NCI-H526 treated with DMSO at 0.1 percent for 48 hours (cell line): ENCODE results near the gene CACNG7.
A peak's percentile ranks its signal among the peaks of the same experiment; 100 is the strongest.
"Not testable (repeated sequence)": the region's sequence is repeated elsewhere in the genome, so short reads cannot be mapped to it uniquely, and the experiment has no call there.

ENCODE experiments used
- DNase-seq: peaks from one replicate; lab custom pipeline; 2025; lab: John Stamatoyannopoulos, UW

CACNG7 gene

DNA sequence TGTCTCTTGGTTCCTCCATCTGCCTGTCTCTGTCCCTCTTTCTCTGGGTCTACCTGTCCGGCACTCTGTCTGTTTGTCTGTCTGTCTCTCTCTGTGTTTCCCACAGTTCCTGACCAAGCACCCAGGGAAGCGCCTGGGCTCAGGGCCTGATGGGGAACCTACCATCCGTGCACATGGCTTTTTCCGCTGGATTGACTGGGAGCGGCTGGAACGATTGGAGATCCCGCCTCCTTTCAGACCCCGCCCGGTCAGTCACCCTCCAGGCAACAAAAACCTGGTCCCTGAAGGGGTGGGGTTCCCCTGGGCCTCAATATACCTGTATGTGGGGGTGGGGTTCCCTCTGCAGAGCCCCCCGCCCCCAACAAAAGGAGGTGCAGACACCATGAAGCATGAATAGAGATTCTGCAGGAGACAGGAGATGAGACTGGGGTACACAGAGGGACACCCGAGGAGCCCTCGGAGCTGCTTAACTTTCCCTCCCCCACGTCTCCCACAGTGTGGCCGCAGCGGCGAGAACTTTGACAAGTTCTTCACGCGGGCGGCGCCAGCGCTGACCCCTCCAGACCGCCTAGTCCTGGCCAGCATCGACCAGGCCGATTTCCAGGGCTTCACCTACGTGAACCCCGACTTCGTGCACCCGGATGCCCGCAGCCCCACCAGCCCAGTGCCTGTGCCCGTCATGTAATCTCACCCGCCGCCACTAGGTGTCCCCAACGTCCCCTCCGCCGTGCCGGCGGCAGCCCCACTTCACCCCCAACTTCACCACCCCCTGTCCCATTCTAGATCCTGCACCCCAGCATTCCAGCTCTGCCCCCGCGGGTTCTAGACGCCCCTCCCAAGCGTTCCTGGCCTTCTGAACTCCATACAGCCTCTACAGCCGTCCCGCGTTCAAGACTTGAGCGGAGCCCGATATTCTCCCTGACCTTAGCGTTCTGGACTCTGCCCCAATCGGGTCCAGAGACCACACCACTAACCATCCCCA is 2.6 kb upstream of the CACNG7 start:
- DNase-seq, result no peak

DNA sequence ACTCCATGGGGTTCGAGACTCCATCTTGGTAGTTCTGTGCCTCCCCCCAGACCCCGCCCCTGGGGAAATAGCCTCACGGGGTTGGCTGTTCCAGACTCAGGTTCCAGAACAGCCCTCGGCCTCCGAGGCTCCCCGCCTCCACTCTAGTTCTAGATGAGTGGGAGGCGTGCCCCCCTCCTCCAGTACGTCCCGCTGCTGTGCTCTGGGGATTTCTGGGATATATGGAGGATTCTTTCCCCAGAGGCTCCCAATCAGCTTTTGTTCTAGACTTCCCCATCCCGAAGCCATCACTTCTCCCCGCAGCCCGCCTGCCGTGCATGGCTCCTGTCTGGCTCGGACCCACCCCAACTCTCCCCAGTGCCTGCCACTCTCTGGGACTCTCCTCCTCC is 1.9 kb upstream of the CACNG7 start:
- no peak for DNase-seq

DNA sequence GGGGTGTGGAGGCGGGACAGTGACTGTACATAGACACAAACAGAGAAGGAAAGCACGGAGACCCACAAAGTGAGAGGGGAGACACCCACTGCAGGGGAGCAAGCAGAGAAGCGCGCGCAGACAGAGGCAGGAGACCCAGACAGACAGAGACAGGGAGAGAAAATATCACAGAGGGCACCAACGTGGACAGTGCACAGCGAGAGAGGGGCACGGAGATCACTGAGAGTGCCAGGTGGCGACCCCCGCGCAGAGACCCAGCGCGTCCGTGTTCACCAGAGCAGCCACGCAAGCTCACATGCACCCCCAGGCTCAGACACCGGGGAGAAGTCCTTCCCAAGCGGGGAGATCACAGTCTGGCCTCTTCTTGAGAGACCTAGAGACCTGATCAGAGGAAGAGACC is 1.4 kb upstream of the CACNG7 start:
- no peak for DNase-seq

DNA sequence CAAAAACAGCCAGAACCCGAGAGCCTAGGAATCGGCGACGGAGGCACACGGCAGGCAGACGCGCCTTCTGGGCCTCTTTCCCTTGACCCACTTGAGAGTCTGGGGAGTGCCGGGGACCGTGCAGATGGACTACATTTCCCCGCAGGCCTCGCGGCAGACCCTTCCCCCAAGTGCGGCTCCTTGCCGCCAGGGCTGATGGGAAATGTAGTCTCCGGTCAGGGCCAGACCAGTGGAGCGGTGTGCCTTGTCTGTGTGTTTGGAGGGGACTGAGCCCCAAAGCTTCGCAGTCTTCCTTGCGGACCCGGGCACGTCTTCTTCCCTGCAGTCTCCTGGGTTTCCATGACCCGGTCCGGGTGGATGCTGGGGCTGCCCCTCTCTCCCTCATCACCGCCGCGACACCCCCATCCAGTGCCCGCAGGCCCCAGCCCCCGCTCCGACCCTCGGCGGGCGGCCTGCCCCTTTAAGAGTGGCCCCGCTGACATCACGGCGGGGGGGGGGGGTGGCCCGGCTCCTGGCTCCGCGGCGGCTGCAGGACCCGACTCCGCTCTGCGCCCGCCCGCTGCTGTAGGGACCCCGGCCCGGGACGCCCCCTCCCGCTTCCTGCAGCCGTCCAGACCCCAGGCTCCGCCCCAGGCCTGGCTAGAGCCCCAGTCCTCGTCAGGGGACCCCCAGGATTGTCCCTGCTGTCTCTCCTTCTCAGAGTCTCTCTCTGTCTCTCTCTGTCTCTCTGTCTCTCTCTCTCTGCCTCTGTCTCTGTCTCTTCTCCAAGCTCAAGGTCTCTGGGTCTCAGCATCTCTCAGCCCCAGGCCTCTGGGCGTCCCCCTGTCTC is 758 bp upstream of the CACNG7 start:
- peak; percentile 89 for DNase-seq

DNA sequence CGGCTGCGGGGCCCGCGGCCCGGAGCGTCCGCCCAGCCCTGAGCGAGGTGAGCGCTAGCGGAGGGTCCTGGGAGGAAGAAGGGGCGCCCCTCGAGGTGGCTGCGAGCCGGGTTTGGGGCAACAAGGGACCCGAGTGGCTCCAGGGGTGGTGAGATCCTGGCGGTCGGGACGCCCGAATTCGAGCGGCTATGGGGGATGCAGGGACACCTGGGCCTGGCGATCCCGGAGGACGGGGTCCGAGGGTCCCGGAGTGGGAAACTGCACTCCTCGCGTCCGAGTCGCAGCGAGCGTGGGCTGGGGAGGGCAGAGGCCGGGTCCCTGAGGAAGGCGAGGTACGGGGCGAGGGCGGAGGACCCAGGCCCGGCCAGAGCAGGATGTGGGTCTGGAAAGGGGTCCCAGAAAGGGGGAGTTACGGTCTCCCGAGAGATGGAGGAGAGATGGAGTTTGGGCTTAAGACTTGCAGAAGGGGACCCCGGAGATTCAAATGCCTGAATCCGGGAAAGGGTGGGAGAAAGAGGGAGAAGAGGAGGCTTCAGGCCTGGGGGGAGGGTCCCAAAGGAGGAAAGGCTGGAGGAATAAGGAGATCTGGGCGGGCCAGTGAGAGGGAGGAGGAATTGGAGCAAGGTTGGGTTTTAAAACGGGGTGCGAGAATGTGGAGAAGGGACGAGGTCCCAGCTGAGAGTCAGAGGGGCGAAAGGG is 542 bp downstream of the CACNG7 start:
- no peak for DNase-seq

DNA sequence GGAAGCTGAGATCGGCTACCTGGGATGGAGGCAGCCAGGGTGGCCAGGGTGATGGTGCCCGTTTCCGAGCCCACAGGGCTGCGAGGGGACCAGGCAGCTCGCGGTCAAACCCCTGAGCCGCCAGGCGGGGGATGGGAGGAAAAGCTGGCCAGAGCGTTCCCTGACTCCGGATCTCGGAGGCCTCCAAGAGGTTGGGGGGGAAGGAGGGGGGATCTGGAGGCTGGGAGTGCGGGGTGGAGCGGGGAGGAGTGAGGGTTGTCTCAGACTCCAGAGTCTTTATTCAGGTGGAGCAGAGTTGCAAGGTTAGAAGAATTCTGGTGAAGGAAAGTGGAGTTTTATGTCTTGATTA is 1.1 kb downstream of the CACNG7 start:
- no peak for DNase-seq

DNA sequence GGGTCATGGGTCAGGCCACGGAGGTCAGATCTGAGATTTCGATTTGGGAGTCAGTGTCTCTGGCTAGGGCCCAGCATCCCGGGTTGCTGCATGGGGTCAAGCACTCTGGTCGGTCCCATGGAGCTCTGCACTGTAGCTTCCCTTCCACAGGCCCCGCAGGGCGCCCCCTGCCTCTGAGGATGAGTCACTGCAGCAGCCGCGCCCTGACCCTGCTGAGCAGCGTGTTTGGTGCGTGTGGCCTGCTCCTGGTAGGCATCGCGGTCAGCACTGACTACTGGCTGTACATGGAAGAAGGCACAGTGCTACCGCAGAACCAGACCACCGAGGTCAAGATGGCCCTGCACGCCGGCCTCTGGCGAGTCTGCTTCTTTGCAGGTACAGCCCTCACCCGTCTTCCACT is 3.6 kb downstream of the CACNG7 start:
- no peak for DNase-seq

DNA sequence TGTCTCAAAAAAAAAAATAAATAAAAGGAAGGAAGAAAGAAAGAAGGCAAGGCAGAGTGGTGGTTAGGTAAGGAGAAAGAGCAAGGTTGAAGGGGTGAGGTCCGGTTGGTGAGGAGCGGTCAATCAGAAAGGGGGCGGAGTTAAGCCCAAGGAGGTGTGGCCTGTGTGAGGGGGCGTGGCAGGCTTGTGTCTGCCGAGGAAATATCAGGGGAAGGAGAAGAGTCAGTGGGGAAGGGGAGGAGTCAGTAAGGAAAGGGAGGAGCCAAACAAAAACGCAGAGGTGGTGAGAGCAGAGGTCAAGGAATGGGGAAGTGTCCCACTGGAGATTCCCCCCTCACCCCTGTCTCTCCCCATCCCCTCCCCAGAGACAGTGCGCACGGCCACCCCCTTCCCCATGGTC is 5.9 kb downstream of the CACNG7 start:
- no peak for DNase-seq

DNA sequence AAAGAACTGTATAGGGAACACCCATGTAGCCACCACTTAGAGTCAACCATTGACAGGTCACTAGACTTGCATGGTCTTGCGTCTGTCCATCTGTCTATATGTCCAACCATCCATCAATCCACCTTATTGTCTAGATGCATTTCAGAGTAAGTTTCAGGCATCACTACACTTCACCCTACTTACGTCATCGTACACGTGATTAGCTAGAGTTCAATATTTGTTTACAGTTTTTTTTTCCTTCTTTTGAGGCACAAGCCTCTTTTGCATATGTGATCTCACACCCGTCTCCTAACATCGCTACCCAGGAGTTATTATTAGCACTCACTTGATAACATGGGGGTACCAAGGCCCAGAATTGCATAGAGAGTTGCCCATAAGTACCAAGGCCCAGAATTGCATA is 6.9 kb downstream of the CACNG7 start:
- DNase-seq, result peak; percentile 67

DNA sequence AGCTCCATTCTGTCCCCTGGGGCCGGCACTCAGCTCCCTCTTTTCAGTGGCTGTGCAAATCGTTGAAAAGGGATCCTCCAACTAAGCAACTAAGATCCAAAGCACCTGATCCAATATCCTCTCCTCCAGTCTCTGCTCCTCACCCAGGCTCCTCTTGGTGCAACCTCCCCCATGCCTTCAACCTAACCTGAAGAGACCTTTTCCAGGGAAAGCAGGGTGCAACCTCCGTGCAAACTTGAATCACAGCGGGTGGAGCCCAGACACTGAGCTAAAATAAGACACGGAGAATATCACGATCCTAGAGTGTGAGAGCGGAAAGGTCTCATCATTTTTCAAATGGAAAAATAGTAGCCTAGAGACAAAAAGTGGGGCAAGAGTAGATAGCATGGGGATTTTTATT is 8.3 kb downstream of the CACNG7 start:
- no peak for DNase-seq

DNA sequence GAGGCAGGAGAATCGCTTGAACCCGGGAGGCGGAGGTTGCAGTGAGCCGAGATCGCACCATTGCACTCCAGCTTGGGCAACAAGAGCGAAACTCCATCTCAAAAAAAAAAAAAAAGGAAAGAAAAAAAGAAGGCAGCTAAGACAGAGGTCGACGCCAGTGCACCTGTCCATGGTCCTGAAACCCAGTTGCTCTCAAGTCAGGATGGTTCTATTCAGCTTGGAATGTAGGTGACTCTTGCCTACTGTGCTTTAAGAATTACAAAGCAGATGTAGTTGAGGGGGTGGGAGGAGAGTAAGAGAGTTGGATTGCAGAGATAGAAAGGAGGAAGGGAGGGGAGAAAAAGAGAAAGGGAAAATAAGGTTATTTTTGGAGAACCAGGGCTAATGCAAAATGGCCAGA is 18.7 kb downstream of the CACNG7 start:
- no peak for DNase-seq

DNA sequence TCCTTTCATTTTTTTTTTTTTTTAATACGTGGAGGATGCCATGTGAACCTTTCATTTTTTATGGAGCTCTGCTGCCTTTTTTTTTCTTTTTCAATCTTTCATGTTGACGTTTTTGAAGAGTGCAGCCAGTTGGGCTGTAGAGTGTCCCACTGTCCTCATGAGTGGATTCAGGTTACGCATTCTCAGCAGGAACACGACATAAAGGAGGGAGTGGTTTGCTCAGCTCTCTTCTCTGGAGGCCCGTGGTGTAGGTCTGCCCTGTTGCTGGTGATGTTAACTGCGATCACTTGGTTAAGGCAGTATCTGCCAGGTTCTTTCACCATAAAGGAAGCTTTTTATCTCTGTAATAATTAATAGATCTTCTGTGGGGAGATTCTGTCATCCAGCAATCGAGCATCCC is 27.0 kb downstream of the CACNG7 start:
- no peak for DNase-seq

DNA sequence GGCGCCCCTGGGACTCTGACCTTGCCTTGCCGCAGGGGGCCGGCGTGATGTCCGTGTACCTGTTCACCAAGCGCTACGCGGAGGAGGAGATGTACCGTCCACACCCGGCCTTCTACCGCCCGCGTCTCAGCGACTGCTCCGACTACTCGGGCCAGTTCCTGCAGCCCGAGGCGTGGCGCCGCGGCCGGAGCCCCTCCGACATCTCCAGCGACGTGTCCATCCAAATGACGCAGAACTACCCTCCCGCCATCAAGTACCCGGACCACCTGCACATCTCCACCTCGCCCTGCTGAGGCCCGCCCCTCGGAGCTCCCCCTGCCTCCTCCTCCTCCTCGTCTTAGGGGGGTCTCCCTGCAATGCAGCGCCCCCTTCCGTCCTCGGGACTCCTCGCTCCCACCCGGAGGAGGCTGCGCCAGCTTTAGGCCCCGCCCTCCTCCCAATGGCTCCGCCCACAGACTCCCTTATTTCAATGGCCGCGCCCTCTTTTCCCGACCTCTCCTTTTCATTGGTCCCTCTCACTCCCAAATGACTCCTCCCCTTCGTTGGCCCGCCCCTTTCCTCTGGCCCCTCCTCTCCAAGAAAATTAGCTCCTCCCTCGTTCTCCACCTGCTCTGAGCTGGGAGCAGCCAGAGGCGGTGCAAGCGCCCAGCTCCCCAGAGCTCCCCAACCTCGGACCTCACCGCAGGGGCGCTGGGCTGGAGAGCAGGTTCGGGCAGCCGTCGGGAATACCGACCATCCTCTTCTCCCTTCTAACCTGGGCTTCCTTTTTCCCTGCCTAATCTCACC is 33.1 kb downstream of the CACNG7 start:
- DNase-seq, result no peak

DNA sequence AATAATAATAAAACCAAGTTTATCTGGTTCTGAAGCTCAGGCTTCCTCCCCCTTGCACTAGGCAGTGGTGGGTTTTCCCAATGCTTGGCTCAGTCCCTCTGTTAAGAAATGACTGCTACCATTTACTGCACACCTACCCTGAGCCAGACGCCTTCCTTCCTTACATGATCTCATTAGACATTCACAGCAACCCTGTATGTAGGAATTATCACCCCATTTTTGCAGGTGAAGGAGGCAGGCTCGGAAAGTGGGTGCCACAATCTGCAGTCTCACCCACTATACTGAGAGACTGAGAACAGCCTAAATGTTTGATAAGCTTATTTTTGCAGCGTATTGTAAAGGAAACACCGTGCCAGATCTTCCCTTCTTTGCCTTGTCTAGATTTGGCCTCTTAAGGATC is 35.3 kb downstream of the CACNG7 start:
- DNase-seq, result no peak

DNA sequence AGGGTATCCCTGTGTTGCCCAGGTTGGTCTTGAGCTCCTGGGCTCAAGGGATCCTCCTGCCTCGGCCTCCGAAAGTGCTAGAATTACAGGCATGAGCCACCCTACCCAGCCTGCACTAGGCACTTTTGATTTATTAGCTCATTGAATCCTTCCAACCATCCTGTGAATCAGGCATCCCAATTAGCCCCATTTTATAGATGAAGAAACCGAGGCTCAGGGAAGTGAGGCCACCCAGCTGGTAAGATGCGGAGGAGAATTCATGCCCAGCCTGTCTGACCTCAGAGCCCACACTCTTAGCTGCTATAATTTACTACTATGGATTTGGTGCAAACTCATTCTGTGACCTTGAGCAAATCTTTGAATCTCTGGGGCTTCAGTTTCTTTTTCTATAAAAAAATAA is 35.9 kb downstream of the CACNG7 start:
- no peak for DNase-seq

DNA sequence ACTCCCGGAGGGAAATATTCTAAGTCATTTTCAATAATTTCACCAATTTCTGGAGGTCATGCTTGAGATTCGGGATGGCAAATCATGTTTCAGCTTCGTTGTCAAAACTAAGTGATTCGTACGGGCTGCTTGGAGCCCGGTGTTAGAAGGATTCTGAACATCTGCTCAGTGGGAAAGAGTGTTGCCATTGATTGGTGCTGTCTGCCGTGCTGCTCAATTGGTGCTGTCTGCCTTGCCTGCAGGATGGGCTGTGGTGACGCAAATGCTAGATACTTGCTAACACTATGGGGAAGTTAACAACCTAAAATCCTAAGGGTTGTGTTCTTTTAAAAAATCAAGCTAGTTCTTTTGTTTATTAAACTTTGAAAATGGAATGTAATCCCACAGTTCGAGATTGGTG is 36.4 kb downstream of the CACNG7 start:
- peak; percentile 63 for DNase-seq

DNA sequence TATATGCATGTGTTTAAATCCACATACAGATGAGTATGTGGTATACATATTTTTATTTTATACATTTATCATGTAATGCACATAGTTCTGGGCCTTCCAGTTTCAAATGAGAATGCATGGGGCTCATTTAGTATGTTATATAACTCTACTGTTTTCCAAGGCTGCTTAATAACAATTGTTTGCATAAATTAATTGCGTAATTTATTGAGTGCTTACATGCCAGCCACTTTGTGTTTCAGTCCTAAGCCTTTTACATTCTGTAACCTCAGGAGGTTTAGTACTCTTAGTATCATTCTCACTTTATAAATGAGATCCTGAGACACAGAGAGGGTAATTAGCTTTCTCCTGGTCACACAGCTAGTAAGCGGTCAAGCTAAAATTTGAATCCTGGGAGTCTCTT is 36.9 kb downstream of the CACNG7 start:
- DNase-seq, result no peak

DNA sequence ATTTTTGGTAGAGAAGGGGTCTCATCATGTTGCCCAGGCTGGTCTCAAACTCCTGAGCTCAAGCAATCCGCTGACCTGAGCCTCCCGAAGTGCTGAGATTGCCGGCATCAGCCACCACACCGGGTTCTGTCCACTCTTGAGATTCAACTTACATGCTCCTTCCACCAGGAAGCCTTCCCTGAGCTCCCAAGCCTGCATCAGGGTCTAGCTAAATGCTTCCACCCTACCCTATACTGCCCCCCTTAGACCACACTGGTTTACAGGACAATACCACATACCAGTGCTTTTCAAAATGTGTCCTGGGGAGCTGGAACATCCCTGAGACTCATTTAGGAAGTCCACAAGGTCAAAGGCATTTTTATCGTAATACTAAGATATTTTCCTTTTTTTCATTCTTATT is 38.5 kb downstream of the CACNG7 start:
- DNase-seq, result no peak

DNA sequence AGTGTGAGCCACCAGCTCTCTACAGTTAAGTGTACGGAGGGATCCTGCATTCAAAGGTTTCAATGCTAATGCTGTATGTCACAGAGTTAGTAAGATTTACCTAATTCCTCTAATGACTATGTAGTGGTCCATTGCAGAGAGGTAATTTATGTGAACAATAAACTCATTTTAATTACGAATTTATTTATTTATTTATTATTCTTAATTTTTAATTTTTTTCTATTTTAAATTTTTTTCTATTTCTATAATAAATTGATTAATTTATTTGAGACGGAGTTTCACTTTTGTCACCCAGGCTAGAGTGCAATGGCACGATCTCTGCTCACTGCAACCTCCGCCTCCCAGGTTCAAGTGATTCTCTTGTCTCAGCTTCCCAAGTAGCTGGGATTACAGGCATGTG is 39.5 kb downstream of the CACNG7 start:
- not testable (repeated sequence) for DNase-seq

DNA sequence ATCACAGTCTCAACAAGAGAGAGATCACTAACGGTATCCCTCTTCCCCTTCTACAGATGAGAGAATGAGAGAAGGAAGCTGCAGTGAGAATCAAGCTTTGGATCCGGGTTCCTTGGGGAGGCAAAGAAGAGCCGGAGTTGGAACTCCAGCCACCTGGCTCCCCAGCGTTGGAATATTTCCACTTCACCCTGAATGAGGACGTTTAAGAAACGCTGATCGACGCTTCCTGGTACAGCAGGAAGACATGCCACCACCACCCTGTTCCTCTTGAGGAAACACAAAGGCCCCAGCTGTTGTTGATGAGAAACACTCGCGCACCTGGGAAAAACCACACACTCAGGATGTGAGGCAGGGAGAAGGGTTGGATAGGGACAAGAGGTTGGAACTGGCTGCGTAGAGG is 42.4 kb downstream of the CACNG7 start:
- no peak for DNase-seq

DNA sequence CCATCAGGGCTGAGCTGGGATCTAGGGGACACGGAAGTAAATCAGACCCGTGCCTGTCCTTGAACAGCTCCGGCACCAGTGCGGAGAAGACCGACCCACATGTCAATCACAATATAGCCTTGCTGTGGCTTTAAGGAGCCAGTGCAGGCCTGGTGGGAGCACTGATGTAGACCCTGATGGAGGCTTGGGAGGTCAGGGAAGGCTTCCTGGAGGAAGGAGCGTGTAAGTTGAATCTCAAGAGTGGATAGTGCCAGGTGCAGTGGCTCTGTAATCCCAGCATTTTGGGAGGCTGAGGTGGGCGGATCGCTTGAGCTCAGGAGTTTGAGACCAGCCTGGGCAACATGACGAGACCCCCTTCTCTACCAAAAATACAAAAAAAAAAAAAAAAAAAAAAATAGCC is 42.9 kb downstream of the CACNG7 start:
- no peak for DNase-seq

DNA sequence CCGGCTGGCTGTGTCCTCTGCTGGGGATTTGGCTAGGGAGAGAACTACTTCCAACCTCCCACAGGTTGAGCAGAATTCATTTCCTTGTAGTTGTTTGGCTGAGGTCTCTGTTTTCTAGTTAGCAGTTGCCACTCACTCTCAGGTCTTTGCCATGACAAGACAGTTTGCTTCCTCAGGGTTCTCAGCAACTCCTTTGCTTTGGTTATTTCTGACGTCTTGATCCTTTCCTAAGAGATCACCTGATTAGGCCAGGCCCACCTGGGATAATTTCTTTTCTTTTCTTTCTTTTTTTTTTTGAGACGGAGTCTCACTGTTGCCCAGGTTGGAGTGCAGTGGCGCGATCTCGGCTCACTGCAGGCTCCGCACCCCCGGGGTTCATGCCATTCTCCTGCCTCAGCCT is 44.3 kb downstream of the CACNG7 start:
- no peak for DNase-seq
